SK-N-SH (cell line): ENCODE data around the gene RHBG.

ENCODE experiments used
- CTCF ChIP-seq: fragments of 200-600 bp; sonication (generic); IDR thresholded peaks from 2 replicates; pipeline ENCODE4 v1.6.1; 2017; ENCODE audit warnings: antibody characterized with exemption, mild to moderate bottlenecking, moderate library complexity
- EP300 ChIP-seq, 2 experiments: IDR thresholded peaks; 2 replicates each; pipeline versions ENCODE4 v1.4.0 to v1.6.1; 2012; ENCODE audit warnings: borderline replicate concordance in 1 of 2, low read depth in 1 of 2, low read length in 1 of 2
- FOXM1 ChIP-seq: IDR thresholded peaks from 2 replicates; pipeline ENCODE4 v1.4.0; 2012; ENCODE audit warnings: low read depth, mild to moderate bottlenecking
- GABPA ChIP-seq: IDR thresholded peaks from 2 replicates; pipeline ENCODE4 v1.4.0; 2012; ENCODE audit warnings: low read depth, mild to moderate bottlenecking
- NRF1 ChIP-seq: IDR thresholded peaks from 2 replicates; pipeline ENCODE4 v1.6.1; 2012; ENCODE audit warnings: low read depth, mild to moderate bottlenecking, low read length
- REST ChIP-seq: IDR thresholded peaks from 2 replicates; pipeline ENCODE4 v1.6.1; 2012; ENCODE audit warnings: mild to moderate bottlenecking, low read depth, low read length, moderate library complexity
- RXRA ChIP-seq: IDR thresholded peaks from 2 replicates; pipeline ENCODE4 v1.4.0; 2012; ENCODE audit warnings: low read depth, mild to moderate bottlenecking, borderline replicate concordance
- SMC3 ChIP-seq: IDR thresholded peaks from 2 replicates; pipeline ENCODE4 v1.6.1; 2012; ENCODE audit warnings: low read depth, low read length, improper control_type of control experiment
- TAF1 ChIP-seq: IDR thresholded peaks from 2 replicates; pipeline ENCODE4 v1.6.1; 2012; ENCODE audit warnings: low read depth, mild to moderate bottlenecking, low read length, moderate library complexity, borderline replicate concordance
- TEAD4 ChIP-seq: IDR thresholded peaks from 2 replicates; pipeline ENCODE4 v1.4.0; 2012; ENCODE audit warnings: mild to moderate bottlenecking, borderline replicate concordance; ENCODE audit not compliant: insufficient read depth
- USF1 ChIP-seq: IDR thresholded peaks from 2 replicates; pipeline ENCODE4 v1.4.0; 2012; ENCODE audit warnings: low read depth, borderline replicate concordance
- USF2 ChIP-seq: fragments of 150-350 bp; IDR thresholded peaks from 2 replicates; pipeline ENCODE4 v1.6.1; 2017; ENCODE audit warnings: antibody characterized with exemption, low read length, low read depth, borderline replicate concordance

- 0 out of 2 replicates have a peak, but pooled peaks have one; percentile 13 for TF ChIP-seq USF2
- peak; percentile 67 for TF ChIP-seq GABPA
- TF ChIP-seq REST = no peak
- TF ChIP-seq CTCF = no peak
- TF ChIP-seq EP300 (IDR thresholded peaks at IDR 0.05; ENCODE audit: borderline replicate concordance in 1 of 2, low read depth in 1 of 2, low read length in 1 of 2) = peak in 1 of 2 experiments; percentile 46; a peak in 2 of 4 replicates
- no peak for TF ChIP-seq SMC3
- TF ChIP-seq TEAD4 = no peak
- TF ChIP-seq RXRA = no peak
- TF ChIP-seq USF1 = peak; percentile 15; the same call in 1 of the 2 replicates
- TF ChIP-seq TAF1 = peak; percentile 86
- TF ChIP-seq NRF1 = peak; percentile 93
- no peak for TF ChIP-seq FOXM1
Measured at GRCh38 chr1:156338180-156338976, 30.6 kb upstream of the RHBG start, which contains the start of the genes CCT3 and TSACC.
